Adipocyte (in vitro differentiated cells): ENCODE data around the gene GABRR2.
"Not testable (repeated sequence)": the region's sequence is repeated elsewhere in the genome, so short reads cannot be mapped to it uniquely, and the experiment has no call there.

ENCODE experiments used
- DNase-seq: peaks from one replicate; pipeline ENCODE4 v3.0.0-alpha.2; 2015; ENCODE audit warnings: low read depth
- H3K27me3 ChIP-seq: replicated peaks from 2 replicates; pipeline ENCODE4 v1.7.0; 2013; ENCODE audit warnings: mild to moderate bottlenecking, low read length, moderate library complexity; ENCODE audit not compliant: control insufficient read depth, insufficient read depth
- H3K36me3 ChIP-seq: 2 replicates; pipeline ENCODE4 v1.7.0; 2013; ENCODE audit warnings: low read length, mild to moderate bottlenecking, moderate library complexity; ENCODE audit not compliant: control insufficient read depth, insufficient read depth, severe bottlenecking
- H3K4me1 ChIP-seq: 2 replicates; pipeline ENCODE4 v1.7.0; 2013; ENCODE audit warnings: mild to moderate bottlenecking, low read length, moderate library complexity; ENCODE audit not compliant: control insufficient read depth, insufficient read depth
- H3K4me3 ChIP-seq: 2 replicates; pipeline ENCODE4 v1.7.0; 2013; ENCODE audit warnings: mild to moderate bottlenecking, low read length, moderate library complexity
- H3K9ac ChIP-seq: 2 replicates; pipeline ENCODE4 v1.7.0; 2013; ENCODE audit warnings: mild to moderate bottlenecking, low read length, moderate library complexity
- H3K9me3 ChIP-seq: 2 replicates; pipeline ENCODE4 v1.7.0; 2013; ENCODE audit warnings: mild to moderate bottlenecking, low read length, moderate library complexity; ENCODE audit not compliant: control insufficient read depth

GABRR2 gene

GRCh38 chr6:89254569-89254968 is 60.5 kb downstream of the GABRR2 start:
- Histone ChIP-seq H3K9me3 (no peaks in the 10 kb centered on the region), H3K36me3 (no peaks in the 10 kb centered on the region), H3K4me1 (no peaks in the 10 kb centered on the region), H3K4me3 (no peak overlapping the region), H3K27me3 (peaks cover 18% of the 10 kb centered on the region), H3K9ac (no peak overlapping the region)
- DNase-seq = no peak

- no peaks in the 10 kb centered on the region for H3K9me3 ChIP-seq
- peaks cover 18% of the 10 kb centered on the region for H3K27me3 ChIP-seq
- H3K4me1 ChIP-seq = no peaks in the 10 kb centered on the region
- no peak overlapping the region for H3K4me3 ChIP-seq
- DNase-seq = no peak
- no peak overlapping the region for H3K9ac ChIP-seq
- no peaks in the 10 kb centered on the region for H3K36me3 ChIP-seq
Measured at GRCh38 chr6:89252907-89253306, 62.2 kb downstream of the GABRR2 start.

- Histone ChIP-seq H3K9me3 (no peaks in the 10 kb centered on the region), H3K27me3 (peaks cover 18% of the 10 kb centered on the region), H3K9ac (no peak overlapping the region), H3K36me3 (no peaks in the 10 kb centered on the region), H3K4me1 (no peaks in the 10 kb centered on the region), H3K4me3 (no peak overlapping the region)
- no peak for DNase-seq
Measured at GRCh38 chr6:89251976-89252375, 63.1 kb downstream of the GABRR2 start.

GRCh38 chr6:89251170-89251569 is 63.9 kb downstream of the GABRR2 start:
- H3K27me3 ChIP-seq = peaks cover 23% of the 10 kb centered on the region
- H3K9me3 ChIP-seq = no peaks in the 10 kb centered on the region
- H3K36me3 ChIP-seq = no peaks in the 10 kb centered on the region
- no peaks in the 10 kb centered on the region for H3K4me1 ChIP-seq
- no peak overlapping the region for H3K4me3 ChIP-seq
- no peak overlapping the region for H3K9ac ChIP-seq
- DNase-seq = no peak

- no peaks in the 10 kb centered on the region for H3K9me3 ChIP-seq
- no peaks in the 10 kb centered on the region for H3K4me1 ChIP-seq
- H3K36me3 ChIP-seq = no peaks in the 10 kb centered on the region
- no peak for DNase-seq
- no peak overlapping the region for H3K4me3 ChIP-seq
- no peak overlapping the region for H3K9ac ChIP-seq
- peaks cover 31% of the 10 kb centered on the region for H3K27me3 ChIP-seq
Measured at GRCh38 chr6:89250239-89250638, 64.9 kb downstream of the GABRR2 start.

- no peaks in the 10 kb centered on the region for H3K36me3 ChIP-seq
- no peaks in the 10 kb centered on the region for H3K9me3 ChIP-seq
- no peak overlapping the region for H3K4me3 ChIP-seq
- no peak overlapping the region for H3K9ac ChIP-seq
- H3K27me3 ChIP-seq = peaks cover 19% of the 10 kb centered on the region
- DNase-seq = no peak
- peaks cover 3% of the 10 kb centered on the region for H3K4me1 ChIP-seq
Measured at GRCh38 chr6:89244241-89244985, 70.7 kb downstream of the GABRR2 start.

GRCh38 chr6:89243331-89243629 is 71.8 kb downstream of the GABRR2 start:
- peak; percentile 18 for DNase-seq
- Histone ChIP-seq H3K9me3 (no peaks in the 10 kb centered on the region), H3K4me1 (peaks cover 3% of the 10 kb centered on the region), H3K4me3 (no peak overlapping the region), H3K36me3 (no peaks in the 10 kb centered on the region), H3K9ac (no peak overlapping the region), H3K27me3 (peaks cover 19% of the 10 kb centered on the region)

GRCh38 chr6:89242574-89243330 is 72.3 kb downstream of the GABRR2 start:
- peak; percentile 84 for DNase-seq
- no peaks in the 10 kb centered on the region for H3K36me3 ChIP-seq
- peaks cover 19% of the 10 kb centered on the region for H3K27me3 ChIP-seq
- no peaks in the 10 kb centered on the region for H3K9me3 ChIP-seq
- H3K4me1 ChIP-seq = peaks cover 3% of the 10 kb centered on the region
- no peak overlapping the region for H3K4me3 ChIP-seq
- no peak overlapping the region for H3K9ac ChIP-seq

- H3K9me3 ChIP-seq = peaks cover 15% of the 10 kb centered on the region
- H3K27me3 ChIP-seq = no peaks in the 10 kb centered on the region
- H3K9ac ChIP-seq = no peak overlapping the region
- H3K36me3 ChIP-seq = no peaks in the 10 kb centered on the region
- peaks cover 3% of the 10 kb centered on the region for H3K4me1 ChIP-seq
- no peak for DNase-seq
- no peak overlapping the region for H3K4me3 ChIP-seq
Measured at GRCh38 chr6:89239338-89239737, 75.8 kb downstream of the GABRR2 start.

GRCh38 chr6:89237158-89237557 is 77.9 kb downstream of the GABRR2 start:
- Histone ChIP-seq H3K9ac (no peak overlapping the region), H3K27me3 (no peaks in the 10 kb centered on the region), H3K9me3 (peaks cover 15% of the 10 kb centered on the region), H3K4me1 (no peaks in the 10 kb centered on the region), H3K4me3 (no peak overlapping the region), H3K36me3 (no peaks in the 10 kb centered on the region)
- DNase-seq = no peak

GRCh38 chr6:89233605-89234004 is 81.5 kb downstream of the GABRR2 start:
- not testable (repeated sequence) for H3K4me3 ChIP-seq, DNase-seq

More at GRCh38 chr6:89233605-89234004, 81.5 kb downstream of the GABRR2 start:
- H3K27me3 ChIP-seq, H3K4me1 ChIP-seq, H3K9ac ChIP-seq, H3K36me3 ChIP-seq: not testable (repeated sequence)
- H3K9me3 ChIP-seq = peaks cover 15% of the 10 kb centered on the region
